HL-60 (cell line): ENCODE data around the gene NFU1.

ENCODE experiments used
- POLR2AphosphoS5 ChIP-seq: IDR thresholded peaks from 2 replicates; pipeline ENCODE4 v1.6.1; 2012; ENCODE audit warnings: low read depth
- TF ChIP-seq, protein P1 (sequence below): IDR thresholded peaks from one replicate; pipeline ENCODE4 v1.5.1; 2011; ENCODE audit warnings: low read length, control low read depth, inconsistent platforms; ENCODE audit not compliant: insufficient read depth
- TF ChIP-seq, protein P2 (sequence below): IDR thresholded peaks from 2 replicates; pipeline ENCODE4 v1.6.1; 2012; ENCODE audit warnings: low read depth; ENCODE audit not compliant: insufficient replicate concordance

DNA sequence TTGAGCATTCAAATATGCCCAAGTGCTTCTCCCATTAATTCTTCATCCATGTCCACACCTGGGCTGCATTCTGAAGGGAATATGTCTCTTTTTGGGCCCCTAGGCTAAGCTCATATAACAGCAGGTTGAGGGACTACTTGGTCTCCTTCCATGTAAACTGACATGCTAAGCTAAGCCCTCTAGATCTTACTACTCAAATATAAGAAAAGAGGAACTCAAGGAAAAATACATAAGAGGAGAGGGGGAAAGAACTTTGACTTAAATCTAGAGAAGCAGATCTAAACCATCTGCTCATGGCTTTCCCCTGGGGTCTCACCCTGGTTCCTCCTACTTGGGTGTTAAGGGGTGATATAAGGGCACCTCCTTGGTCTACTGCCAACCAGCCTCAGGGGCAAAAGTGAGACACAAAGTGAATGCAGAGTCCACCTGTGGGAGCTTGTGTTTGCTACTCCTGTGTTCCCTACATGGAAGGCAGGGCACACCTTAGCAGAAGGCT lies 19.8 kb upstream of the NFU1 start:
- TF ChIP-seq, protein P1, sequence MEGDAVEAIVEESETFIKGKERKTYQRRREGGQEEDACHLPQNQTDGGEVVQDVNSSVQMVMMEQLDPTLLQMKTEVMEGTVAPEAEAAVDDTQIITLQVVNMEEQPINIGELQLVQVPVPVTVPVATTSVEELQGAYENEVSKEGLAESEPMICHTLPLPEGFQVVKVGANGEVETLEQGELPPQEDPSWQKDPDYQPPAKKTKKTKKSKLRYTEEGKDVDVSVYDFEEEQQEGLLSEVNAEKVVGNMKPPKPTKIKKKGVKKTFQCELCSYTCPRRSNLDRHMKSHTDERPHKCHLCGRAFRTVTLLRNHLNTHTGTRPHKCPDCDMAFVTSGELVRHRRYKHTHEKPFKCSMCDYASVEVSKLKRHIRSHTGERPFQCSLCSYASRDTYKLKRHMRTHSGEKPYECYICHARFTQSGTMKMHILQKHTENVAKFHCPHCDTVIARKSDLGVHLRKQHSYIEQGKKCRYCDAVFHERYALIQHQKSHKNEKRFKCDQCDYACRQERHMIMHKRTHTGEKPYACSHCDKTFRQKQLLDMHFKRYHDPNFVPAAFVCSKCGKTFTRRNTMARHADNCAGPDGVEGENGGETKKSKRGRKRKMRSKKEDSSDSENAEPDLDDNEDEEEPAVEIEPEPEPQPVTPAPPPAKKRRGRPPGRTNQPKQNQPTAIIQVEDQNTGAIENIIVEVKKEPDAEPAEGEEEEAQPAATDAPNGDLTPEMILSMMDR: no peak
- no peak for TF ChIP-seq POLR2AphosphoS5
- TF ChIP-seq, protein P2, sequence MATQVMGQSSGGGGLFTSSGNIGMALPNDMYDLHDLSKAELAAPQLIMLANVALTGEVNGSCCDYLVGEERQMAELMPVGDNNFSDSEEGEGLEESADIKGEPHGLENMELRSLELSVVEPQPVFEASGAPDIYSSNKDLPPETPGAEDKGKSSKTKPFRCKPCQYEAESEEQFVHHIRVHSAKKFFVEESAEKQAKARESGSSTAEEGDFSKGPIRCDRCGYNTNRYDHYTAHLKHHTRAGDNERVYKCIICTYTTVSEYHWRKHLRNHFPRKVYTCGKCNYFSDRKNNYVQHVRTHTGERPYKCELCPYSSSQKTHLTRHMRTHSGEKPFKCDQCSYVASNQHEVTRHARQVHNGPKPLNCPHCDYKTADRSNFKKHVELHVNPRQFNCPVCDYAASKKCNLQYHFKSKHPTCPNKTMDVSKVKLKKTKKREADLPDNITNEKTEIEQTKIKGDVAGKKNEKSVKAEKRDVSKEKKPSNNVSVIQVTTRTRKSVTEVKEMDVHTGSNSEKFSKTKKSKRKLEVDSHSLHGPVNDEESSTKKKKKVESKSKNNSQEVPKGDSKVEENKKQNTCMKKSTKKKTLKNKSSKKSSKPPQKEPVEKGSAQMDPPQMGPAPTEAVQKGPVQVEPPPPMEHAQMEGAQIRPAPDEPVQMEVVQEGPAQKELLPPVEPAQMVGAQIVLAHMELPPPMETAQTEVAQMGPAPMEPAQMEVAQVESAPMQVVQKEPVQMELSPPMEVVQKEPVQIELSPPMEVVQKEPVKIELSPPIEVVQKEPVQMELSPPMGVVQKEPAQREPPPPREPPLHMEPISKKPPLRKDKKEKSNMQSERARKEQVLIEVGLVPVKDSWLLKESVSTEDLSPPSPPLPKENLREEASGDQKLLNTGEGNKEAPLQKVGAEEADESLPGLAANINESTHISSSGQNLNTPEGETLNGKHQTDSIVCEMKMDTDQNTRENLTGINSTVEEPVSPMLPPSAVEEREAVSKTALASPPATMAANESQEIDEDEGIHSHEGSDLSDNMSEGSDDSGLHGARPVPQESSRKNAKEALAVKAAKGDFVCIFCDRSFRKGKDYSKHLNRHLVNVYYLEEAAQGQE: no peak
